OCI-LY3 (cell line): Measurements from ENCODE around the gene WDR19.

Experiments
- CTCF ChIP-seq: fragments of 200-600, 300-600 bp; sonication (generic); IDR thresholded peaks from 2 replicates; pipeline ENCODE4 v1.5.1; 2014; ENCODE audit warnings: antibody characterized with exemption, low read length, low read depth
- EZH2phosphoT487 ChIP-seq: fragments of 200-600 bp; shearing (Covaris generic); IDR thresholded peaks from 2 replicates; pipeline ENCODE4 v1.6.1; 2018; ENCODE audit warnings: antibody characterized with exemption, mixed run types, low read depth

- TF ChIP-seq CTCF (no peak), EZH2phosphoT487 (no peak)
Measured at GRCh38 chr4:39305912-39306677, 123.8 kb downstream of the WDR19 start.
